Measurements from ENCODE around the gene MEG3. TPM values are rescaled to one million over a fixed set of nuclear protein-coding genes. Genes with fewer than 3 reads are reported as not detected.

The MEG3 gene
- total RNA-seq, 1 experiment from 2014 or later: 62.4 TPM

DNA sequence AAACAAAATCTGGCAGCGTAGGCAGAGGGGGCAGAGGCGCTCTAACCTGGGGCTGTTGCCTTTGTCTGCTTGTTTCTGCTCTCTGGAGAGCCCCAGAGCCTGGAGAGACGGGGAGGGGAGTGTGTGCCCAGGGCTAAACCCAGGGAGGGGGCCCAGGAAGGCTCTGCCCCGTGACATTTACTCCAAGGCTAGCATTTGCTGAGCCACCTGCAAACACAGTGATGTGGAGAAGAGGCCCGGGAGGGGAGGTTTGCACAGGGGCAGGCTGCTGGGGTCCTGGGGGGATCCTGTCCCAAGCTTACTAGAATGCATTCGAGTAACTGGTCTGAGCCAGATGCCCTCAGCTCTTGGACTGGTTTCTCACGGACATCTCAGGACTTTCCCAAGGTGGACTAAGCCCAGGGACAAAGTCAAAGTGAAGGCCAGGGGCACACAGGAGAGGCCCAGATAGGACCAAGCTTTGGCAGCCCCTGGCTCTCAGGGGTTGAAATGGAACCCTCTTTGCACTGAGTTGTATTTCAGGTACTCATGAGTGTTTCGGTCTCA is 12.0 kb downstream of the MEG3 start:
- Histone ChIP-seq H3K9me3 (ENCODE audit: control insufficient read depth, insufficient read depth, low read depth, low read length) (no peaks in the 10 kb centered on the region), H3K36me3 (ENCODE audit: control insufficient read depth, insufficient read depth, low read length) (no peaks in the 10 kb centered on the region), H3K27ac (ENCODE audit: low read length) (no peak overlapping the region), H3K4me3 (ENCODE audit: low read depth in 2 of 2, low read length in 2 of 2) (no peak overlapping the region), H3K27me3 (ENCODE audit: control insufficient read depth, insufficient read depth, low read length) (no peaks in the 10 kb centered on the region), H3K4me1 (ENCODE audit: control insufficient read depth, insufficient read depth, low read length) (no peaks in the 10 kb centered on the region)
- intact Hi-C loops (cut with micrococcal nuclease; ENCODE audit: unreplicated experiment) (no loop called here), in situ Hi-C loops (cut with HindIII; ENCODE audit: low pct_unique_long_range_greater_than_20kb, low sequenced_read_pairs) (no loop called here)
- BruUV-seq (replicated peaks): no TSS peak
- POLR2A ChIA-PET: no interaction called here
- CTCF ChIA-PET: no interaction called here
- DNase-seq (ENCODE audit: low read depth, low spot score): no peak
- TF ChIP-seq TCF7L2 (IDR thresholded peaks at IDR 0.05; ENCODE audit: low read depth, low read length): no peak
- TF ChIP-seq POLR2AphosphoS5 (IDR thresholded peaks at IDR 0.05; ENCODE audit: low read depth, low read length): no peak
- TF ChIP-seq, protein P1, sequence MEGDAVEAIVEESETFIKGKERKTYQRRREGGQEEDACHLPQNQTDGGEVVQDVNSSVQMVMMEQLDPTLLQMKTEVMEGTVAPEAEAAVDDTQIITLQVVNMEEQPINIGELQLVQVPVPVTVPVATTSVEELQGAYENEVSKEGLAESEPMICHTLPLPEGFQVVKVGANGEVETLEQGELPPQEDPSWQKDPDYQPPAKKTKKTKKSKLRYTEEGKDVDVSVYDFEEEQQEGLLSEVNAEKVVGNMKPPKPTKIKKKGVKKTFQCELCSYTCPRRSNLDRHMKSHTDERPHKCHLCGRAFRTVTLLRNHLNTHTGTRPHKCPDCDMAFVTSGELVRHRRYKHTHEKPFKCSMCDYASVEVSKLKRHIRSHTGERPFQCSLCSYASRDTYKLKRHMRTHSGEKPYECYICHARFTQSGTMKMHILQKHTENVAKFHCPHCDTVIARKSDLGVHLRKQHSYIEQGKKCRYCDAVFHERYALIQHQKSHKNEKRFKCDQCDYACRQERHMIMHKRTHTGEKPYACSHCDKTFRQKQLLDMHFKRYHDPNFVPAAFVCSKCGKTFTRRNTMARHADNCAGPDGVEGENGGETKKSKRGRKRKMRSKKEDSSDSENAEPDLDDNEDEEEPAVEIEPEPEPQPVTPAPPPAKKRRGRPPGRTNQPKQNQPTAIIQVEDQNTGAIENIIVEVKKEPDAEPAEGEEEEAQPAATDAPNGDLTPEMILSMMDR (IDR thresholded peaks at IDR 0.05): no peak
- TF ChIP-seq SIN3A (IDR thresholded peaks at IDR 0.05; ENCODE audit: borderline replicate concordance, insufficient read depth, low read depth, low read length): no peak
- TF ChIP-seq, protein P2, sequence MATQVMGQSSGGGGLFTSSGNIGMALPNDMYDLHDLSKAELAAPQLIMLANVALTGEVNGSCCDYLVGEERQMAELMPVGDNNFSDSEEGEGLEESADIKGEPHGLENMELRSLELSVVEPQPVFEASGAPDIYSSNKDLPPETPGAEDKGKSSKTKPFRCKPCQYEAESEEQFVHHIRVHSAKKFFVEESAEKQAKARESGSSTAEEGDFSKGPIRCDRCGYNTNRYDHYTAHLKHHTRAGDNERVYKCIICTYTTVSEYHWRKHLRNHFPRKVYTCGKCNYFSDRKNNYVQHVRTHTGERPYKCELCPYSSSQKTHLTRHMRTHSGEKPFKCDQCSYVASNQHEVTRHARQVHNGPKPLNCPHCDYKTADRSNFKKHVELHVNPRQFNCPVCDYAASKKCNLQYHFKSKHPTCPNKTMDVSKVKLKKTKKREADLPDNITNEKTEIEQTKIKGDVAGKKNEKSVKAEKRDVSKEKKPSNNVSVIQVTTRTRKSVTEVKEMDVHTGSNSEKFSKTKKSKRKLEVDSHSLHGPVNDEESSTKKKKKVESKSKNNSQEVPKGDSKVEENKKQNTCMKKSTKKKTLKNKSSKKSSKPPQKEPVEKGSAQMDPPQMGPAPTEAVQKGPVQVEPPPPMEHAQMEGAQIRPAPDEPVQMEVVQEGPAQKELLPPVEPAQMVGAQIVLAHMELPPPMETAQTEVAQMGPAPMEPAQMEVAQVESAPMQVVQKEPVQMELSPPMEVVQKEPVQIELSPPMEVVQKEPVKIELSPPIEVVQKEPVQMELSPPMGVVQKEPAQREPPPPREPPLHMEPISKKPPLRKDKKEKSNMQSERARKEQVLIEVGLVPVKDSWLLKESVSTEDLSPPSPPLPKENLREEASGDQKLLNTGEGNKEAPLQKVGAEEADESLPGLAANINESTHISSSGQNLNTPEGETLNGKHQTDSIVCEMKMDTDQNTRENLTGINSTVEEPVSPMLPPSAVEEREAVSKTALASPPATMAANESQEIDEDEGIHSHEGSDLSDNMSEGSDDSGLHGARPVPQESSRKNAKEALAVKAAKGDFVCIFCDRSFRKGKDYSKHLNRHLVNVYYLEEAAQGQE (IDR thresholded peaks at IDR 0.05; ENCODE audit: insufficient read depth in 1 of 2, low read depth in 2 of 2, low read length in 1 of 2): no peak
- ATAC-seq: no peak

DNA sequence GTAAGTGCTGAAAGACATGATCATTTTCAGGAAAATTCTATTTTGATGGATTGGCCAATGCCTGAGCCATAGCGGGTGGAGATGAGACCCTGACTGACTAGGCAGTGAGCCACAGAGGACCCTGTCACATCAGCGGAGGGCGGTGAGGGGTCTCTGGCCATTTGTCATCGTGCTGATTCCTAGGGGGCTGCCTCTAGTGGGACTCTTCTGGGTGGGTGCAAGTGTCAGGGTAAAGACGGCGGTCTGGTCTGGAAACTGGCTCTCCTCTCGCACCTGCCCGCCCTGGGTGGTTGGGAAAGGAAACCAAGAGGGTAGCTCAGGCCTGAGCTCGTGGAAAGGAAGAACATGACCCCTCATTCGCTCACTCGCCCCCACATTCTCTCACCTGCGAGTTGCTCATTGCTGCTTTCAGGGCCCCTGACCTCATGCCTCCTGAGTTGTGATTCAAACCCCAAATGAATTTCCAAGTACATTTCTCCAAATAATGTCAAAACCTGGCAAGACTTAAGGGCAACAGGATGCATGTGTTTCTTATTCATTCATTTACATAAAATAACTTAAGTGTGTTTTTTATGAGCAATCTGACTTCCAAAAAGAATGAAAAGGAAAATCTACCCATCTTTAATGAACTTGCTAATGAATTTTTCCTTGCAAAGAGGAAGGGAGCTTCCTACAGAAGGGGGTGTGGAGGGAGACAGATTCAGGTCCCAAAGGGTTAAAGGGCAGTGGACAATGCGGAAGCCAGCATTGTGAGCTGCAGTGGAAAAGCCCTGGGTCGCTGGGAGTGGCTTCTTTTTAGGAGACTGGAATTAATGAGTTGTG is 12.8 kb downstream of the MEG3 start:
- no peak overlapping the region for H3K27ac ChIP-seq (ENCODE audit: low read length)
- H3K4me3 ChIP-seq (ENCODE audit: low read depth in 2 of 2, low read length in 2 of 2): no peak overlapping the region
- no peaks in the 10 kb centered on the region for H3K36me3 ChIP-seq (ENCODE audit: control insufficient read depth, insufficient read depth, low read length)
- H3K9me3 ChIP-seq (ENCODE audit: control insufficient read depth, insufficient read depth, low read depth, low read length): no peaks in the 10 kb centered on the region
- H3K4me1 ChIP-seq (ENCODE audit: control insufficient read depth, insufficient read depth, low read length): no peaks in the 10 kb centered on the region
- ChIA-PET POLR2A (no interaction called here), CTCF (no interaction called here)
- no TSS peak for BruUV-seq (replicated peaks)
- no peaks in the 10 kb centered on the region for H3K27me3 ChIP-seq (ENCODE audit: control insufficient read depth, insufficient read depth, low read length)
- DNase-seq (ENCODE audit: low read depth, low spot score) (no peak), ATAC-seq (no peak)
- no peak for TF ChIP-seq POLR2AphosphoS5 (IDR thresholded peaks at IDR 0.05; ENCODE audit: low read depth, low read length)
- TF ChIP-seq, protein P2 (IDR thresholded peaks at IDR 0.05; ENCODE audit: insufficient read depth in 1 of 2, low read depth in 2 of 2, low read length in 1 of 2): no peak
- TF ChIP-seq, protein P1 (IDR thresholded peaks at IDR 0.05): no peak
- no peak for TF ChIP-seq SIN3A (IDR thresholded peaks at IDR 0.05; ENCODE audit: borderline replicate concordance, insufficient read depth, low read depth, low read length)
- TF ChIP-seq TCF7L2 (IDR thresholded peaks at IDR 0.05; ENCODE audit: low read depth, low read length): no peak
- in situ Hi-C loops (cut with HindIII; ENCODE audit: low pct_unique_long_range_greater_than_20kb, low sequenced_read_pairs) (no loop called here), intact Hi-C loops (cut with micrococcal nuclease; ENCODE audit: unreplicated experiment) (no loop called here)

Measured in Panc1 (cell line).